H54 (cell line): ENCODE results near the gene TOLLIP.
"Not testable (repeated sequence)": the region's sequence is repeated elsewhere in the genome, so short reads cannot be mapped to it uniquely, and the experiment has no call there.

Experiments
- DNase-seq: peaks from one replicate; pipeline ENCODE4 v3.0.0; 2011; ENCODE audit warnings: low spot score, mixed read lengths; ENCODE audit not compliant: insufficient read length
- FAIRE-seq: peaks from 3 replicates; lab custom pipeline; 2011; peaks lifted over from hg19 to GRCh38; lab: Jason Lieb, UNC
- POLR2A ChIP-seq: IDR thresholded peaks from 2 replicates; pipeline ENCODE4 v1.6.1; 2011; ENCODE audit warnings: low read depth, mild to moderate bottlenecking, low read length

The TOLLIP gene

DNA sequence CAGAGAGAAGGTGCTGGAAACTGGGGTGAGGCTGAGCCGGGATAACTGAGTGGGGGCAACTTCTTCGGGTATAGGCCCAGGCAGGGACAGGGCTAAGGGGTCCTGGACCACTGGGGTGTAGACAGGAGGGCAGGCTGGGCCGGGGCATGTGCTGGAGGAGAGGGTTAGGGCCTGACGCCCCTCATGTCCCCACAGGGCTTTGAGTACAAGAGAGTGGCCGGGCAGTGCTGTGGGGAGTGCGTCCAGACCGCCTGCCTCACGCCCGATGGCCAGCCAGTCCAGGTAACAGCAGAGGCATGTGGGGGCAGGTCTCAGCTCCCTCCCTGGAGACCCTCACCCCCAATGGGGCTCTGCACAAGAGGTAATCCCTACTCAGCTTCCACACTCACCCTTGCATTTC lies 49.9 kb downstream of the TOLLIP start:
- FAIRE-seq (no peak), DNase-seq (no peak)
- no peak for TF ChIP-seq POLR2A

DNA sequence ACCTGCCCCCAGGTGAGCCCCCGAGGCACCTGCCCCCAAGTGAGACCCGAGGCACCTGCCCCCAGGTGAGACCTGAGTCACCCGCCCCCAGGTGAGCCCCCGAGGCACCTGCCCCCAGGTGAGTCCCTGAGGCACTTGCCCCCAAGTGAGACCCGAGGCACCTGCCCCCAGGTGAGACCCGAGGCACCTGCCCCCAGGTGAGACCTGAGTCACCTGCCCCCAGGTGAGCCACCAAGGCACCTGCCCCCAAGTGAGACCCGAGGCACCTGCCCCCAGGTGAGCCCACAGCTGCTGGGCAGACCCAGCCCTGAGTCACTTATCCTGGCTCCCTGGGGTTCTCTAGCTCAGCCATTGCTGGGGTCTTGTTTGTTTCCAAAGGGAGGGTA lies 50.4 kb downstream of the TOLLIP start:
- FAIRE-seq: no peak
- DNase-seq: no peak
- no peak for TF ChIP-seq POLR2A

DNA sequence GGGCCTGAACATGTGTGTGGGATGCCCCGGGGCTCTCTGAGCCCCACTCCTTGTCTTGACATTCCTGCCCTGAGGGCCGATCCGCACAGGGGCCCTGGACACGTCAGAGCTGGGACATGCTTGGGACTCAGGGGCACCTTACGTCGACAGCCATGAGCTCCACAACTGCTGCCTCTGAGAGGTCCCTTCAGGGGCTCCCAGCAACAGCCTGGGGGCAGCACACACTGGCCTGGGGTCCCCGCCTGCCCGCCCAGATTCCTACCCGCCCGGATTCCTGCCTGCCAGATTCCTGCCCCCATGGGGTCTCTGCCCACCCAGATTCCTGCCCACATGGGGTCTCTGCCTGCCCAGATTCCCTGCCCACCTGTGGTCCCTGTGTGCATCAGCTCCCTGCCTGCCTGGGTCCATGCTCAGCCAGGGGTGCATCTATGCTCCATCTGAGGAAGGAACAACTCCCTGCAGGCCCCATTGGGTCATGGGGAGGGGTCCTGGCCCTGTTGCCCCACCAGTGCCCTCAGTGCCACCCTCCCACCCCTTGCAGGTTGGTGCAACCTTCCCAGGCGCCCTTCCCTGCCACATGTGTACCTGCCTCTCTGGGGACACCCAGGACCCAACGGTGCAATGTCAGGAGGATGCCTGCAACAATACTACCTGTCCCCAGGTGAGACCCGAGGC lies 50.9 kb downstream of the TOLLIP start:
- no peak for FAIRE-seq
- TF ChIP-seq POLR2A: no peak
- DNase-seq: no peak

DNA sequence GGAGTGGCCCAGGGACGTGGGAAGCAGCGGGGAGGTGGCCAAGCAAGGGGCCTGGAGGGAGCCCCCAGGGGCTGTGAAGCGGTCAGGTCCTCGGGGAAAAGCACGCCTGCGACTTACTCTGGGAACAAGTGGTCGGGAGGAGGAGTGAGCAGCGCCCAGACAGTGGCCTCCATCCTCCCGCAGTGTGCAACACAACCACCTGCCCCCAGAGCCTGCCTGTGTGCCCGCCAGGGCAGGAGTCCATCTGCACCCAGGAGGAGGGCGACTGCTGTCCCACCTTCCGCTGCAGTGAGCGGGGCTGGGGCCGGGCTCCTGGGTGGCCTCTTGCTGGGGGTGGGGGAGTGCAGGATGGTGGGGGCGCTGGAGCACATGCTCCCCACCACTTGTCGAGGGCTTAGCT lies 51.5 kb downstream of the TOLLIP start:
- FAIRE-seq: no peak
- DNase-seq: no peak
- no peak for TF ChIP-seq POLR2A

- no peak for DNase-seq
- FAIRE-seq: no peak
- no peak for TF ChIP-seq POLR2A
These were observed 52.1 kb downstream of the TOLLIP start for GRCh38 chr11:1257366-1257765.

DNA sequence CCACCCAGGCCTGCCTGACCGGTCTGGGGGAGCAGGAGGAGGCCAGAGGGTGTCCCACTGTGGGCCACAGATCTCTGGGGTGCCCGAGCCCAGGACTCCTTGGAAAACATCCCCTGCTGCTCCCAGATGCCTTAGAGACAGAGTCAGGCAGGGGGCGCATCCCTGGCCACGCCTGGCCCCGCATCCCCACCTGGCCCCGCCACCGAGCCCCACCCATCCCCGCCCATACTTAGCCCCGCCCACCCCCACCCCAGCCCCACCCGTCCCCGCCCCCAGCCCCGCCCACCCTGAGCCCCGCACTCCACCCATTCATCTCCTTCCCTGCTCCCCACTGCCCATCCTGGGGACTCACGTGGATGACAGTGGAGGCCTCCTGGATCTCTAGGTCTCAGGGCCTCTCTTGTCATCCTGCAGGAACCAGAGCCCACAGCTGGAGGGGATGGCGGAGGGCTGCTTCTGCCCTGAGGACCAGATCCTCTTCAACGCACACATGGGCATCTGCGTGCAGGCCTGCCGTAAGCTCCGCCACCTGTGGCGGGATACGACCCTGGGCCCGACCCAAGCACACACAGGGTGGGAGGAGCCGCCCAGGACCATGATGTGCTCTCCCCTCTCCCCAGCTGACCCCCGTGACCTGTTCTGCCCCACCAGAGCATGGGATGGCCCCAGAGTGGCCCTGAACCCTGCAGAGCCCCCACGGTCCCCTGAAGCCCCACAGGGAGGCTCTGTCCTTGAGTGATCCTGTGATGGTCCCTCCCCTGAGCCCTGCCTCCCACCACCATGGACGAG lies 53.0 kb downstream of the TOLLIP start:
- no peak for TF ChIP-seq POLR2A
- no peak for FAIRE-seq
- no peak for DNase-seq

DNA sequence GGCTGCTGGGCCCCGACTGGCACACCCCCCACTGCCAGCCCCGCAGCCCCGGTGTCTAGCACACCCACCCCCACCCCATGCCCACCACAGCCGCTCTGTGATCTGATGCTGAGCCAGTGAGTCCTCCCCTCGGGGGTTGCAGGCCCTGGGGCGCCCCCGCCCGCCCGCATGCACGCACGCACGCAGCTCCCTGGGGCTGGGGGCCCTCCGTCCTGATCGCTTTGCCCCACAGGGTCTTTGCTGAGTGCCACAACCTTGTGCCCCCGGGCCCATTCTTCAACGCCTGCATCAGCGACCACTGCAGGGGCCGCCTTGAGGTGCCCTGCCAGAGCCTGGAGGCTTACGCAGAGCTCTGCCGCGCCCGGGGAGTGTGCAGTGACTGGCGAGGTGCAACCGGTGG lies 54.3 kb downstream of the TOLLIP start:
- DNase-seq: no peak
- no peak for TF ChIP-seq POLR2A
- no peak for FAIRE-seq

DNA sequence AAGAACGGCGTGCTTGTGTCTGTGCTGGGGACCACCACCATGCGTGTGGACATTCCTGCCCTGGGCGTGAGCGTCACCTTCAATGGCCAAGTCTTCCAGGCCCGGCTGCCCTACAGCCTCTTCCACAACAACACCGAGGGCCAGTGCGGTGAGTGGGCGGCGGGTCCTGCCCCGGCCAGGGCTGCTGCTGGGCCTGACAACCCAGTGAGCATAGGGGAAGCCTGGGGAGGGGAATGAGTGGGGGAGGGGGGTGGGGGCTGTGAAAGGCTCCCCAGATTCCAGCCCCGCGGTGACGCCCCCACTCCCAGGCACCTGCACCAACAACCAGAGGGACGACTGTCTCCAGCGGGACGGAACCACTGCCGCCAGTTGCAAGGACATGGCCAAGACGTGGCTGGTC lies 54.7 kb downstream of the TOLLIP start:
- no peak for FAIRE-seq
- no peak for TF ChIP-seq POLR2A
- no peak for DNase-seq

- TF ChIP-seq POLR2A: no peak
- no peak for DNase-seq
- FAIRE-seq: no peak
These were observed 55.3 kb downstream of the TOLLIP start for GRCh38 chr11:1254086-1254648.

DNA sequence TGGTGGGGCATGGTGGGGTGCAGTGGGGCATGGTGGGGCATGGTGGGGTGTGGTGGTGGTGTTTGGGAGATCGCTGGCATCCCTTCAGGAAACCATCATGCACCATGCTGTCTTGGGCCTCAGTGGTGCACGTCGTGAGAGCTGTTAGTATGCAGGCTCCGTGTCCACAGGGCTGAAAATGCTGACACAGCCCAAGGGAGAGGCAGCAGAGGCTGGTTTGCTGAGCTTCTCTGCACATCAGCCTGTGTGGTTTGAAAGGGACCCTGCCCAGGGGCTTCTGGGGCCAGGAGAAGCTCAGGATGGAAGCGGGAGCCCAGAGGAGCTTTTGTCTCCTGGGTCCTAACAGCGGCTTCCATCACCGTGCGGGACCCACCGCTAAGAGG lies 56.3 kb downstream of the TOLLIP start:
- FAIRE-seq (no peak), DNase-seq (no peak)
- no peak for TF ChIP-seq POLR2A

- no peak for FAIRE-seq
- TF ChIP-seq POLR2A: no peak
- DNase-seq: no peak
These were observed 56.9 kb downstream of the TOLLIP start for GRCh38 chr11:1252371-1253102.

DNA sequence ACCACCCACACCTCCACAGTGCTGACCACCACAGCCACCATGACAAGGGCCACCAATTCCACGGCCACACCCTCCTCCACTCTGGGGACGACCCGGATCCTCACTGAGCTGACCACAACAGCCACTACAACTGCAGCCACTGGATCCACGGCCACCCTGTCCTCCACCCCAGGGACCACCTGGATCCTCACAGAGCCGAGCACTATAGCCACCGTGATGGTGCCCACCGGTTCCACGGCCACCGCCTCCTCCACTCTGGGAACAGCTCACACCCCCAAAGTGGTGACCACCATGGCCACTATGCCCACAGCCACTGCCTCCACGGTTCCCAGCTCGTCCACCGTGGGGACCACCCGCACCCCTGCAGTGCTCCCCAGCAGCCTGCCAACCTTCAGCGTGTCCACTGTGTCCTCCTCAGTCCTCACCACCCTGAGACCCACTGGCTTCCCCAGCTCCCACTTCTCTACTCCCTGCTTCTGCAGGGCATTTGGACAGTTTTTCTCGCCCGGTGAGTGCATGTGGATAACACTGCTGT lies 58.1 kb downstream of the TOLLIP start:
- TF ChIP-seq POLR2A: no peak
- FAIRE-seq: no peak
- no peak for DNase-seq

- DNase-seq, FAIRE-seq: not testable (repeated sequence)
These were observed 59.0 kb downstream of the TOLLIP start for GRCh38 chr11:1250411-1250810.

DNA sequence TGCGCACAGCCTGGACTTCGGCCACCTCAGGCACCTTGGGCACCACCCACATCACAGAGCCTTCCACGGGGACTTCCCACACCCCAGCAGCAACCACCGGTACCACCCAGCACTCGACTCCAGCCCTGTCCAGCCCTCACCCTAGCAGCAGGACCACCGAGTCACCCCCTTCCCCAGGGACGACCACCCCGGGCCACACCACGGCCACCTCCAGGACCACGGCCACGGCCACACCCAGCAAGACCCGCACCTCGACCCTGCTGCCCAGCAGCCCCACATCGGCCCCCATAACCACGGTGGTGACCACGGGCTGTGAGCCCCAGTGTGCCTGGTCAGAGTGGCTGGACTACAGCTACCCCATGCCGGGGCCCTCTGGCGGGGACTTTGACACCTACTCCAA lies 60.5 kb downstream of the TOLLIP start:
- DNase-seq, FAIRE-seq: not testable (repeated sequence)

DNA sequence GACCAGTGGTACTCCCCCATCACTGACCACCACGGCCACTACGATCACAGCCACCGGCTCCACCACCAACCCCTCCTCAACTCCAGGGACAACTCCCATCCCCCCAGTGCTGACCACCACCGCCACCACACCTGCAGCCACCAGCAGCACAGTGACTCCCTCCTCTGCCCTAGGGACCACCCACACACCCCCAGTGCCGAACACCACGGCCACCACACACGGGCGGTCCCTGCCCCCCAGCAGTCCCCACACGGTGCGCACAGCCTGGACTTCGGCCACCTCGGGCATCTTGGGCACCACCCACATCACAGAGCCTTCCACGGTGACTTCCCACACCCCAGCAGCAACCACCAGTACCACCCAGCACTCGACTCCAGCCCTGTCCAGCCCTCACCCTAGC lies 62.4 kb downstream of the TOLLIP start:
- FAIRE-seq, DNase-seq: not testable (repeated sequence)

GRCh38 chr11:1246301-1246700 lies 63.1 kb downstream of the TOLLIP start:
- FAIRE-seq, DNase-seq: not testable (repeated sequence)

DNA sequence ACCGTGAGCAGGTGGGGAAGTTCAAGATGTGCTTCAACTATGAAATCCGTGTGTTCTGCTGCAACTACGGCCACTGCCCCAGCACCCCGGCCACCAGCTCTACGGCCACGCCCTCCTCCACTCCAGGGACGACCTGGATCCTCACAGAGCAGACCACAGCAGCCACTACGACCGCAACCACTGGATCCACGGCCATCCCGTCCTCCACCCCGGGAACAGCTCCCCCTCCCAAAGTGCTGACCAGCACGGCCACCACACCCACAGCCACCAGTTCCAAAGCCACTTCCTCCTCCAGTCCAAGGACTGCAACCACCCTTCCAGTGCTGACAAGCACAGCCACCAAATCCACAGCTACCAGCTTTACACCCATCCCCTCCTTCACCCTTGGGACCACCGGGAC lies 63.7 kb downstream of the TOLLIP start:
- not testable (repeated sequence) for FAIRE-seq, DNase-seq

DNA sequence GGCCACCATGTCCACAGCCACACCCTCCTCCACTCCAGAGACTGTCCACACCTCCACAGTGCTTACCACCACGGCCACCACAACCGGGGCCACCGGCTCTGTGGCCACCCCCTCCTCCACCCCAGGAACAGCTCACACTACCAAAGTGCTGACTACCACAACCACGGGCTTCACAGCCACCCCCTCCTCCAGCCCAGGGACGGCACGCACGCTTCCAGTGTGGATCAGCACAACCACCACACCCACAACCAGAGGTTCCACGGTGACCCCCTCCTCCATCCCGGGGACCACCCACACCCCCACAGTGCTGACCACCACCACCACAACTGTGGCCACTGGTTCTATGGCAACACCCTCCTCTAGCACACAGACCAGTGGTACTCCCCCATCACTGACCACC lies 64.9 kb downstream of the TOLLIP start:
- FAIRE-seq, DNase-seq: not testable (repeated sequence)

DNA sequence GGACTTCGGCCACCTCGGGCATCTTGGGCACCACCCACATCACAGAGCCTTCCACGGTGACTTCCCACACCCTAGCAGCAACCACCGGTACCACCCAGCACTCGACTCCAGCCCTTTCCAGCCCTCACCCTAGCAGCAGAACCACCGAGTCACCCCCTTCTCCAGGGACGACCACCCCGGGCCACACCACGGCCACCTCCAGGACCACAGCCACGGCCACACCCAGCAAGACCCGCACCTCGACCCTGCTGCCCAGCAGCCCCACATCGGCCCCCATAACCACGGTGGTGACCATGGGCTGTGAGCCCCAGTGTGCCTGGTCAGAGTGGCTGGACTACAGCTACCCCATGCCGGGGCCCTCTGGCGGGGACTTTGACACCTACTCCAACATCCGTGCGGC lies 65.9 kb downstream of the TOLLIP start:
- DNase-seq, FAIRE-seq: not testable (repeated sequence)
